RWPE2 (cell line): ENCODE results near the gene KRT37.

Source experiments
- ATAC-seq: fragments of 200-7000 bp; cut with Tn5 transposase; 3 replicates; pipeline ENCODE4 v1.9.1; 2021; ENCODE audit warnings: low read depth
- DNase-seq: peaks from one replicate; pipeline ENCODE4 v3.0.0-alpha.2; 2020; ENCODE audit warnings: low spot score
- H3K27ac ChIP-seq: fragments of 450-650 bp; 2 replicates; pipeline ENCODE4 v1.5.1; 2017; ENCODE audit warnings: mild to moderate bottlenecking; ENCODE audit not compliant: poor library complexity, severe bottlenecking
- H3K27me3 ChIP-seq: fragments of 250-450 bp; sonication (Bioruptor Pico); 2 replicates; pipeline ENCODE4 v1.5.1; 2021; ENCODE audit warnings: mild to moderate bottlenecking, moderate library complexity; ENCODE audit not compliant: insufficient read depth, poor library complexity, severe bottlenecking
- H3K36me3 ChIP-seq: fragments of 250-450 bp; sonication (Bioruptor Pico); 2 replicates; pipeline ENCODE4 v1.5.1; 2020; ENCODE audit warnings: low read depth, mild to moderate bottlenecking, moderate library complexity
- H3K4me1 ChIP-seq: fragments of 250-450 bp; sonication (Bioruptor Pico); 2 replicates; pipeline ENCODE4 v1.5.1; 2021; ENCODE audit warnings: mild to moderate bottlenecking, moderate library complexity; ENCODE audit not compliant: insufficient read depth, poor library complexity, severe bottlenecking
- H3K4me3 ChIP-seq: fragments of 250-450 bp; sonication (Bioruptor Pico); 2 replicates; pipeline ENCODE4 v1.5.1; 2021; ENCODE audit warnings: mild to moderate bottlenecking, moderate library complexity; ENCODE audit not compliant: severe bottlenecking
- H3K9me3 ChIP-seq: fragments of 250-450 bp; sonication (Bioruptor Pico); 2 replicates; pipeline ENCODE4 v1.5.1; 2021; ENCODE audit warnings: mild to moderate bottlenecking, moderate library complexity; ENCODE audit not compliant: severe bottlenecking
- CTCF ChIP-seq: fragments of 450-650 bp; IDR thresholded peaks from one replicate; pipeline ENCODE4 v1.5.1; 2017; ENCODE audit warnings: mild to moderate bottlenecking, moderate library complexity; ENCODE audit not compliant: poor library complexity, severe bottlenecking

The KRT37 gene

GRCh38 chr17:41393294-41393693 is 31.1 kb downstream of the KRT37 start:
- no peak overlapping the region for H3K4me3 ChIP-seq

DNA sequence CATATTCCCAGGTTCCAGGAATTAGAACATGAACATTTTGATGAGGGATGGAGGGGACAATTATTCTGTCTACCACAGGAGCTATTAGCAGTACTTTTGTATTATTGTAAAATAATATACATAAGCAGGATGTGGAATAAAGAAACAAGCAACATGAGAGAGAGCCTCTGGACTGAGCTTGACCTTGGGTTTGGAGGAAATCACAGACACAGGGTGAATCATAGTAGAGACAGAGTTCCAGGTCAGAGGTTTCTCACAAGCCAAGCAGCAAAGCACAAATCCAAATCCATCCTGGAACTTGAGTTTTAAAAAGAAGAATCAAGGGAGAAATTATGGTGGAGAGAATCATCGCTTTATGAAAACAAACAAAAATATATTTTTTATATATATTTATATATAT is 32.1 kb downstream of the KRT37 start:
- H3K9me3 ChIP-seq = no peaks in the 10 kb centered on the region
- H3K4me3 ChIP-seq = no peak overlapping the region
- no peaks in the 10 kb centered on the region for H3K36me3 ChIP-seq
- ATAC-seq = no peak
- H3K27me3 ChIP-seq = no peaks in the 10 kb centered on the region
- no peak for DNase-seq
- H3K4me1 ChIP-seq = peaks cover 8% of the 10 kb centered on the region
- no peak overlapping the region for H3K27ac ChIP-seq
- TF ChIP-seq CTCF = no peak

More at GRCh38 chr17:41393294-41393693, 31.1 kb downstream of the KRT37 start:
- no peak for ATAC-seq
- no peak for TF ChIP-seq CTCF
- H3K9me3 ChIP-seq = no peaks in the 10 kb centered on the region
- H3K27me3 ChIP-seq = no peaks in the 10 kb centered on the region
- no peak for DNase-seq
- H3K27ac ChIP-seq = no peak overlapping the region
- H3K36me3 ChIP-seq = no peaks in the 10 kb centered on the region
- H3K4me1 ChIP-seq = peaks cover 8% of the 10 kb centered on the region

- TF ChIP-seq CTCF = no peak
- Histone ChIP-seq H3K27ac (no peak overlapping the region), H3K36me3 (no peaks in the 10 kb centered on the region)
Measured at GRCh38 chr17:41391535-41391934, 32.9 kb downstream of the KRT37 start.

DNA sequence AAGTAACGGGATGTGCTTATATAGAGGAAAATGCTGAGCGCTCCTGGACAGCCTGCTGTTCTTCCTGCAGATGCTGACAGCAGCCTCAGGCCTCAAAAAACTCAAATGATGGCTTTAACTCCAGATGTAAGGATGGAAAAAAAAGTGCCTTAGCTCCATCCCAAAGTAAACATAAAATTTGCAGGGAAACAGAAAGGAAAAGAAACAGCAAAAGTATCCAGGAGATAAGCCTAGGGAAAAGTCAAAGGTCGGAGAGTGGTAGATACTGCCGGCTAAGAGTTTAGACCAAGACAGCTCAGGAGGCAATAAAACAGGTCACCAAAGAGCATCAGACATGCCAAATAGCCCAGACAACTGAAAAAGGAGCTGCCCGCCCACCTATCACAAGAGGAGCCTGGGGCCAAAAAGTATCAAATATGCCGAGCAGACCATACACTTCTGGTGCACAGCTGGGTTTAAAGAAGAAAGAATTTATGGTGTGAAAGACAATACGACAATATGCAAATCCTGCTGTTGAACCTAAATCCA is 33.9 kb downstream of the KRT37 start:
- Histone ChIP-seq H3K27me3 (no peaks in the 10 kb centered on the region), H3K36me3 (no peaks in the 10 kb centered on the region), H3K27ac (no peak overlapping the region), H3K4me1 (peaks cover 8% of the 10 kb centered on the region), H3K9me3 (no peaks in the 10 kb centered on the region), H3K4me3 (no peak overlapping the region)
- DNase-seq (no peak), ATAC-seq (no peak)
- no peak for TF ChIP-seq CTCF

More at GRCh38 chr17:41391535-41391934, 32.9 kb downstream of the KRT37 start:
- ATAC-seq (no peak), DNase-seq (no peak)
- H3K4me1 ChIP-seq = peaks cover 8% of the 10 kb centered on the region
- no peaks in the 10 kb centered on the region for H3K27me3 ChIP-seq
- no peaks in the 10 kb centered on the region for H3K9me3 ChIP-seq
- H3K4me3 ChIP-seq = no peak overlapping the region

DNA sequence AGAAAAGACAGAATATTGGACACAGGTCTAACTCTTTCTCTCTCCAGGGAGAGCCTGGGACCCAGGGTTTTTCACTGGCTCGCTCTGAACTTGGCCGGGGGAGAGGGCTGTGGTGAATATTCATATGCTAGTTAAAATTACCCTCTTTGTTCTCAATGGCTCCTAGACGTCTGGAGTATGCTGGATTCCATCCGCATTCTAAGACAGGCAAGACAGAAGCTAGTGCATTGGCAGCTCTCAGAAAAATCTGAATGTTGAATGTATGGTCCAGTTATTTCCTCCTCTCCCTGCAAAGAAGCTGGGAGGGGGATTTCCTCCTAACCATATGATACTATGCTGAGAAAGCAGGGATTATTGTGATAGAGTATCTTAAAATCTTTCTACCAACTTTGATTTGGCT is 36.7 kb downstream of the KRT37 start:
- ATAC-seq = no peak
- Histone ChIP-seq H3K27ac (no peak overlapping the region), H3K4me1 (peaks cover under 1% of the 10 kb centered on the region), H3K36me3 (no peaks in the 10 kb centered on the region), H3K27me3 (no peaks in the 10 kb centered on the region), H3K4me3 (no peak overlapping the region), H3K9me3 (no peaks in the 10 kb centered on the region)
- DNase-seq = no peak
- no peak for TF ChIP-seq CTCF
